ENCODE measurements around the gene CISTR.

GRCh38 chr12:53747095-53747494 lies 4.7 kb downstream of the CISTR start:
- no peak for TF ChIP-seq CTCF (tag by site-specific recombination; IDR thresholded peaks at IDR 0.05)
- no peak for TF ChIP-seq ZNF140 (tag by site-specific recombination; IDR thresholded peaks at IDR 0.05)
- no peak for TF ChIP-seq KLF8 (tag by site-specific recombination; IDR thresholded peaks at IDR 0.05)
- TF ChIP-seq ZNF311 (tag by site-specific recombination; IDR thresholded peaks at IDR 0.05; ENCODE audit: borderline replicate concordance): no peak
- TF ChIP-seq ZNF280C (tag by site-specific recombination; IDR thresholded peaks at IDR 0.05): no peak

Measured in HEK293 (cell line).